ENCODE measurements around the gene SSNA1. TPM values are rescaled to one million over a fixed set of nuclear protein-coding genes. Genes with fewer than 3 reads are reported as not detected.

SSNA1 gene
- total and polyA plus RNA-seq, 9 of the 15 experiments (the other 6 are each of a cell fraction or from before 2014, with no cell fraction given), result 1.9 to 130 (median 57.1) TPM

- TF ChIP-seq RCOR1 (IDR thresholded peaks at IDR 0.05; ENCODE audit: borderline replicate concordance in 1 of 2, low read depth in 2 of 2, low read length in 2 of 2) (peak in 1 of 2 experiments; percentile 3; a peak in 1 of 4 replicates), MAZ (CRISPR knock-in tag; conservative IDR thresholded peaks at IDR 0.05 in 1 of 2, IDR thresholded peaks at IDR 0.05 in 1 of 2) (peak; percentile 16 to 50; a peak in 3 of 4 replicates), ZBTB7A (IDR thresholded peaks at IDR 0.05; ENCODE audit: borderline replicate concordance, control insufficient read depth, low read depth, low read length) (peak; percentile 50), CBFB (CRISPR knock-in tag; IDR thresholded peaks at IDR 0.05) (no peak), ZKSCAN3 (CRISPR knock-in tag; IDR thresholded peaks at IDR 0.05) (no peak), NR0B1 (IDR thresholded peaks at IDR 0.05; ENCODE audit: partially characterized antibody) (no peak), IRF9 (tag; IDR thresholded peaks at IDR 0.05) (no peak), RNF2 (IDR thresholded peaks at IDR 0.05) (no peak), BCLAF1 (IDR thresholded peaks at IDR 0.05; ENCODE audit: borderline replicate concordance in 1 of 2, control insufficient read depth in 1 of 2, low read depth in 2 of 2, low read length in 1 of 2) (no peak), EP300 (IDR thresholded peaks at IDR 0.05; ENCODE audit: low read length) (no peak; the same call in 1 of the 2 replicates), CXXC5 (CRISPR knock-in tag; IDR thresholded peaks at IDR 0.05) (peak; percentile 70), ZNF384 (IDR thresholded peaks at IDR 0.05; ENCODE audit: low read depth, low read length) (no peak), POLR3A (IDR thresholded peaks at IDR 0.05; ENCODE audit: borderline replicate concordance, extremely low read depth, insufficient read depth, insufficient read length) (no peak), RBM15 (IDR thresholded peaks at IDR 0.05; ENCODE audit: insufficient read depth, low read length) (no peak), PHB2 (IDR thresholded peaks at IDR 0.05; ENCODE audit: low read depth) (no peak), NFATC3 (IDR thresholded peaks at IDR 0.05) (no peak), VEZF1 (CRISPR knock-in tag; IDR thresholded peaks at IDR 0.05) (peak; percentile 55), SIX5 (IDR thresholded peaks at IDR 0.05; ENCODE audit: borderline replicate concordance in 1 of 2, insufficient read depth in 1 of 2, low read depth in 1 of 2, low read length in 2 of 2) (no peak), EZH2 (IDR thresholded peaks at IDR 0.05; ENCODE audit: borderline replicate concordance, low read depth, low read length) (no peak), ZNF830 (CRISPR knock-in tag; IDR thresholded peaks at IDR 0.05) (0 out of 2 replicates have a peak, but pooled peaks have one; percentile 16)
Observed at GRCh38 chr9:137223078-137223970, 34.8 kb downstream of the SSNA1 start (continued).
